MM.1S (cell line): ENCODE data around the gene MB.

ENCODE experiments used
- DNase-seq: peaks from one replicate; pipeline ENCODE4 v3.0.0-alpha.2; 2015
- H2AFZ ChIP-seq: fragments of 300-600 bp; sonication (generic); 2 replicates; pipeline ENCODE4 v1.6.0; 2016; ENCODE audit warnings: antibody characterized with exemption, low read length
- H3F3A ChIP-seq: fragments of 300-600 bp; sonication (generic); 2 replicates; pipeline ENCODE4 v1.6.1; 2016; ENCODE audit warnings: mild to moderate bottlenecking, antibody characterized with exemption, low read length, moderate library complexity, mixed read lengths; ENCODE audit not compliant: insufficient read depth
- H3K27ac ChIP-seq: fragments of 300-600 bp; sonication (generic); 2 replicates; pipeline ENCODE4 v1.5.1; 2016; ENCODE audit warnings: mild to moderate bottlenecking, low read length
- H3K27me3 ChIP-seq: fragments of 300-600 bp; sonication (generic); replicated peaks from 2 replicates; pipeline ENCODE4 v1.6.0; 2016; ENCODE audit warnings: low read length; ENCODE audit not compliant: insufficient read depth
- H3K36me3 ChIP-seq: fragments of 300-600 bp; sonication (generic); replicated peaks from 2 replicates; pipeline ENCODE4 v1.6.1; 2016; ENCODE audit warnings: mild to moderate bottlenecking, low read length, mixed read lengths; ENCODE audit not compliant: insufficient read depth
- H3K4me1 ChIP-seq: fragments of 300-600 bp; sonication (generic); 2 replicates; pipeline ENCODE4 v1.6.1; 2016; ENCODE audit warnings: low read length, mixed read lengths
- H3K4me2 ChIP-seq: fragments of 300-600 bp; sonication (generic); 2 replicates; pipeline ENCODE4 v1.6.0; 2016; ENCODE audit warnings: low read depth, low read length
- H3K4me3 ChIP-seq: fragments of 300-600 bp; sonication (generic); 2 replicates; pipeline ENCODE4 v1.5.1; 2016; ENCODE audit warnings: low read length, mixed read lengths
- H3K79me2 ChIP-seq: fragments of 300-600 bp; sonication (generic); 2 replicates; pipeline ENCODE4 v1.6.1; 2016; ENCODE audit warnings: mixed run types, low read length, mixed read lengths
- H3K9ac ChIP-seq: fragments of 300-600 bp; sonication (generic); 2 replicates; pipeline ENCODE4 v1.6.1; 2016; ENCODE audit warnings: low read length, mixed read lengths
- H3K9me2 ChIP-seq: fragments of 300-600 bp; sonication (generic); replicated peaks from 2 replicates; pipeline ENCODE4 v1.6.1; 2016; ENCODE audit warnings: mild to moderate bottlenecking, low read length, mixed read lengths; ENCODE audit not compliant: insufficient read depth
- H3K9me3 ChIP-seq: fragments of 300-600 bp; sonication (generic); replicated peaks from 2 replicates; pipeline ENCODE4 v1.6.1; 2016; ENCODE audit warnings: mild to moderate bottlenecking, low read length, mixed read lengths; ENCODE audit not compliant: insufficient read depth
- H4K20me1 ChIP-seq: fragments of 300-600 bp; sonication (generic); 2 replicates; pipeline ENCODE4 v1.6.1; 2016; ENCODE audit warnings: mild to moderate bottlenecking, low read length, moderate library complexity, mixed read lengths; ENCODE audit not compliant: insufficient read depth
- EZH2 ChIP-seq: fragments of 300-600 bp; sonication (generic); optimal IDR thresholded peaks from 2 replicates; pipeline ENCODE3; 2017; ENCODE audit warnings: low read depth, mild to moderate bottlenecking, antibody characterized with exemption, low read length, mixed read lengths
- EZH2phosphoT487 ChIP-seq: fragments of 300-600 bp; sonication (generic); IDR thresholded peaks from 2 replicates; pipeline ENCODE4 v1.6.1; 2018; ENCODE audit warnings: antibody characterized with exemption, low read length
- TF ChIP-seq, protein P1 (sequence below): fragments of 300-600 bp; sonication (generic); IDR thresholded peaks from 2 replicates; pipeline ENCODE4 v1.5.1; 2016; ENCODE audit warnings: antibody characterized with exemption, low read length, mixed read lengths

MB gene

GRCh38 chr22:35601013-35601580 is 16.0 kb downstream of the MB start:
- Histone ChIP-seq H3K27ac (no peak overlapping the region), H3K36me3 (no peaks in the 10 kb centered on the region), H3K4me2 (no peak overlapping the region), H3K9ac (no peak overlapping the region), H3F3A (no peaks in the 10 kb centered on the region), H3K9me3 (no peaks in the 10 kb centered on the region), H2AFZ (no peak overlapping the region), H3K79me2 (no peaks in the 10 kb centered on the region), H3K4me3 (no peak overlapping the region), H3K4me1 (no peaks in the 10 kb centered on the region), H3K27me3 (0 out of 2 replicates have a peak, but pooled peaks cover 4% of the 10 kb centered on the region), H3K9me2 (no peaks in the 10 kb centered on the region), H4K20me1 (no peaks in the 10 kb centered on the region)
- no peak for DNase-seq
- TF ChIP-seq EZH2phosphoT487, result no peak
- TF ChIP-seq, protein P1, sequence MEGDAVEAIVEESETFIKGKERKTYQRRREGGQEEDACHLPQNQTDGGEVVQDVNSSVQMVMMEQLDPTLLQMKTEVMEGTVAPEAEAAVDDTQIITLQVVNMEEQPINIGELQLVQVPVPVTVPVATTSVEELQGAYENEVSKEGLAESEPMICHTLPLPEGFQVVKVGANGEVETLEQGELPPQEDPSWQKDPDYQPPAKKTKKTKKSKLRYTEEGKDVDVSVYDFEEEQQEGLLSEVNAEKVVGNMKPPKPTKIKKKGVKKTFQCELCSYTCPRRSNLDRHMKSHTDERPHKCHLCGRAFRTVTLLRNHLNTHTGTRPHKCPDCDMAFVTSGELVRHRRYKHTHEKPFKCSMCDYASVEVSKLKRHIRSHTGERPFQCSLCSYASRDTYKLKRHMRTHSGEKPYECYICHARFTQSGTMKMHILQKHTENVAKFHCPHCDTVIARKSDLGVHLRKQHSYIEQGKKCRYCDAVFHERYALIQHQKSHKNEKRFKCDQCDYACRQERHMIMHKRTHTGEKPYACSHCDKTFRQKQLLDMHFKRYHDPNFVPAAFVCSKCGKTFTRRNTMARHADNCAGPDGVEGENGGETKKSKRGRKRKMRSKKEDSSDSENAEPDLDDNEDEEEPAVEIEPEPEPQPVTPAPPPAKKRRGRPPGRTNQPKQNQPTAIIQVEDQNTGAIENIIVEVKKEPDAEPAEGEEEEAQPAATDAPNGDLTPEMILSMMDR, result no peak
- no peak for TF ChIP-seq EZH2

- TF ChIP-seq, protein P1, result no peak
- no peak for TF ChIP-seq EZH2phosphoT487
- no peak for TF ChIP-seq EZH2
- no peaks in the 10 kb centered on the region for H3K79me2 ChIP-seq
- no peaks in the 10 kb centered on the region for H3K9me3 ChIP-seq
- 0 out of 2 replicates have a peak, but pooled peaks cover 4% of the 10 kb centered on the region for H3K27me3 ChIP-seq
- no peak overlapping the region for H3K4me2 ChIP-seq
- no peak overlapping the region for H2AFZ ChIP-seq
- no peak overlapping the region for H3K4me3 ChIP-seq
- no peaks in the 10 kb centered on the region for H3K36me3 ChIP-seq
- H3K27ac ChIP-seq, result no peak overlapping the region
- no peak overlapping the region for H3K9ac ChIP-seq
- H4K20me1 ChIP-seq, result no peaks in the 10 kb centered on the region
- H3K9me2 ChIP-seq, result no peaks in the 10 kb centered on the region
- DNase-seq, result no peak
- no peaks in the 10 kb centered on the region for H3K4me1 ChIP-seq
- H3F3A ChIP-seq, result no peaks in the 10 kb centered on the region
Observed at GRCh38 chr22:35600476-35600875, 16.7 kb downstream of the MB start.

DNA sequence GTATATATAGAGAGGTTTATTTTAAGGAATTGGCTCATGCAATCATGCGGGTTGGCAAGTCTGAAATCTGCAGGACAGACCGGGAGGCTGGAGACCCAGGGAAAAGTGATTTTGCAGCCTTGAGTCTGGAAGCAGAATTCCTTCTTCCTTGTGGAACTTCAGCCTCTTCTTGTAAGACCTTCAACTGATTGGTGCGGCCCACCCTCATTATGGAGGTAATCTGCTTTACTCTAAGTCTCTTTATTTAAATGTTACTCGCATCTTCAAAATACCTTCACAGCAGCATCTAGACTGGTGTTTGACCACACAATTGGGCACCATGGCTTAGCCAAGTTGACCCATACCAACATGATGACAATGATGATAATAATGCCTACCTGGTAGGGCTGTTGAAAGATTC is 17.8 kb downstream of the MB start:
- Histone ChIP-seq H3K36me3 (no peaks in the 10 kb centered on the region), H3K9ac (no peak overlapping the region), H3K79me2 (no peaks in the 10 kb centered on the region), H3F3A (no peaks in the 10 kb centered on the region), H3K9me2 (no peaks in the 10 kb centered on the region), H3K4me2 (no peak overlapping the region), H3K4me1 (no peaks in the 10 kb centered on the region), H4K20me1 (no peaks in the 10 kb centered on the region), H2AFZ (no peak overlapping the region), H3K27me3 (no peaks in the 10 kb centered on the region), H3K9me3 (no peaks in the 10 kb centered on the region), H3K27ac (no peak overlapping the region), H3K4me3 (no peak overlapping the region)
- TF ChIP-seq EZH2phosphoT487, result no peak
- TF ChIP-seq, protein P1, result no peak
- TF ChIP-seq EZH2, result no peak
- no peak for DNase-seq
